Endothelial cell of umbilical vein (primary cell): Measurements from ENCODE around the gene AFDN. TPM values are rescaled to one million over a fixed set of nuclear protein-coding genes. Genes with fewer than 3 reads are reported as not detected.

Experiments
- BruUV-seq: library from RNA; stranded (reverse); fragments of 400-500 nt; replicated peaks from 2 replicates; lab custom pipeline; 2021; lab: Mats Ljungman, UMichigan
- CTCF ChIA-PET: fragments of 300-600, 350-600 bp; sonication (Branson Sonifier 250); formaldehyde crosslinking; loops from one replicate; lab custom pipeline; 2021; ENCODE audit warnings: antibody characterized with exemption, inconsistent platforms; lab: Charles Lee
- POLR2A ChIA-PET: fragments of 300-600, 350-600 bp; sonication (Branson Sonifier 250); formaldehyde crosslinking; loops from one replicate; lab custom pipeline; 2021; ENCODE audit warnings: antibody characterized with exemption, inconsistent platforms; lab: Charles Lee
- DNase-seq: peaks from one replicate; pipeline ENCODE4 v3.0.0-alpha.2; 2011; ENCODE audit warnings: low read depth, low spot score
- FAIRE-seq: peaks from 2 replicates; lab custom pipeline; 2011; peaks lifted over from hg19 to GRCh38; lab: Jason Lieb, UNC
- H2AFZ ChIP-seq: 2 replicates; pipeline ENCODE4 v1.6.0; 2012; ENCODE audit warnings: low read depth, low read length, control low read depth, inconsistent platforms
- H3K27ac ChIP-seq: 2 replicates; pipeline ENCODE4 v1.5.1; 2011; ENCODE audit warnings: low read depth, mild to moderate bottlenecking, control low read depth, low read length, moderate library complexity; ENCODE audit not compliant: insufficient read depth
- H3K27me3 ChIP-seq, 2 experiments: 2 replicates each; pipeline versions ENCODE4 v1.6.0 to v1.6.1; 2011; ENCODE audit warnings: low read length in 2 of 2, mixed read lengths in 1 of 2; ENCODE audit not compliant: control insufficient read depth in 2 of 2, insufficient read depth in 2 of 2
- H3K36me3 ChIP-seq, 2 experiments: 2 replicates in 1 of 2; 3 replicates in 1 of 2; pipeline ENCODE4 v1.5.1; 2011; ENCODE audit warnings: low read length in 2 of 2, mild to moderate bottlenecking in 1 of 2, moderate library complexity in 1 of 2; ENCODE audit not compliant: control insufficient read depth in 2 of 2, insufficient read depth in 2 of 2; ENCODE audit errors: extremely low read depth in 1 of 2
- H3K4me1 ChIP-seq: 3 replicates; pipeline ENCODE4 v1.5.1; 2011; ENCODE audit warnings: mild to moderate bottlenecking, low read length; ENCODE audit not compliant: control insufficient read depth, insufficient read depth; ENCODE audit errors: extremely low read depth
- H3K4me2 ChIP-seq: 2 replicates; pipeline ENCODE4 v1.6.1; 2011; ENCODE audit warnings: low read length, control low read depth, mixed read lengths; ENCODE audit not compliant: insufficient read depth
- H3K4me3 ChIP-seq, 3 experiments: fragments of 200-600 bp in 1 of 3; sonication (generic), shearing (Covaris generic) in 1 of 3; replicated peaks in 1 of 3; 2 replicates each; pipeline ENCODE4 v1.5.1; 2011 to 2016; ENCODE audit warnings: control low read depth in 3 of 3, low read length in 3 of 3, mild to moderate bottlenecking in 2 of 3, inconsistent platforms in 1 of 3, low read depth in 1 of 3, moderate library complexity in 1 of 3; ENCODE audit not compliant: insufficient read depth in 1 of 3
- H3K79me2 ChIP-seq: 2 replicates; pipeline ENCODE4 v1.6.0; 2012; ENCODE audit warnings: low read length, inconsistent platforms; ENCODE audit not compliant: control insufficient read depth, insufficient read depth
- H3K9ac ChIP-seq: replicated peaks from 2 replicates; pipeline ENCODE3; 2011; ENCODE audit warnings: low read length, control low read depth; ENCODE audit not compliant: insufficient read depth; ENCODE audit errors: extremely low read depth
- H3K9me1 ChIP-seq: replicated peaks from 3 replicates; pipeline ENCODE4 v1.6.0; 2011; ENCODE audit warnings: mild to moderate bottlenecking, low read length; ENCODE audit not compliant: control insufficient read depth, insufficient read depth; ENCODE audit errors: extremely low read depth
- H3K9me3 ChIP-seq: replicated peaks from 2 replicates; pipeline ENCODE4 v1.5.1; 2012; ENCODE audit warnings: low read length, inconsistent platforms; ENCODE audit not compliant: control insufficient read depth, insufficient read depth
- H4K20me1 ChIP-seq: replicated peaks from 2 replicates; pipeline ENCODE3; 2011; ENCODE audit warnings: mild to moderate bottlenecking, low read length; ENCODE audit not compliant: control insufficient read depth, insufficient read depth; ENCODE audit errors: extremely low read depth
- CTCF ChIP-seq, 2 donors: IDR thresholded peaks; 1 replicate in 1 of 2; 2 replicates in 1 of 2; pipeline ENCODE4 v1.5.1; 2011; ENCODE audit warnings: low read length in 2 of 2, mild to moderate bottlenecking in 2 of 2, moderate library complexity in 2 of 2, control low read depth in 1 of 2, inconsistent platforms in 1 of 2, low read depth in 1 of 2; ENCODE audit not compliant: insufficient read depth in 1 of 2; ENCODE audit errors: extremely low read depth in 1 of 2
- EZH2 ChIP-seq: IDR thresholded peaks from 2 replicates; pipeline ENCODE4 v1.6.1; 2012; ENCODE audit warnings: borderline replicate concordance, low read depth, mild to moderate bottlenecking, moderate library complexity, low read length, inconsistent platforms; ENCODE audit not compliant: severe bottlenecking
- FOS ChIP-seq: IDR thresholded peaks from 2 replicates; pipeline ENCODE4 v1.6.1; 2011; ENCODE audit warnings: mild to moderate bottlenecking, low read length, moderate library complexity, borderline replicate concordance; ENCODE audit not compliant: insufficient read depth
- GATA2 ChIP-seq: IDR thresholded peaks from 2 replicates; pipeline ENCODE4 v1.7.0; 2011; ENCODE audit warnings: low read depth, mild to moderate bottlenecking, moderate library complexity, mixed read lengths, low read length; ENCODE audit not compliant: insufficient read length, insufficient read depth
- JUN ChIP-seq: IDR thresholded peaks from 2 replicates; pipeline ENCODE4 v1.6.1; 2011; ENCODE audit warnings: borderline replicate concordance, low read depth; ENCODE audit not compliant: insufficient read length, insufficient read depth
- MAX ChIP-seq: IDR thresholded peaks from 2 replicates; pipeline ENCODE4 v1.6.1; 2011; ENCODE audit not compliant: insufficient read depth, insufficient read length
- MYC ChIP-seq: IDR thresholded peaks from one replicate; pipeline ENCODE4 v1.6.1; 2011; ENCODE audit warnings: mild to moderate bottlenecking, low read depth, low read length
- POLR2A ChIP-seq: IDR thresholded peaks from 2 replicates; pipeline ENCODE4 v1.6.1; 2012; ENCODE audit warnings: low read depth, mild to moderate bottlenecking, control low read depth, low read length
- POLR2AphosphoS5 ChIP-seq: IDR thresholded peaks from 2 replicates; pipeline ENCODE4 v1.6.1; 2012; ENCODE audit warnings: low read depth, mild to moderate bottlenecking, control low read depth, low read length, moderate library complexity; ENCODE audit not compliant: insufficient read depth
- dilution Hi-C: fragments of 300-500 bp; cut with MboI; formaldehyde crosslinking; loops from one replicate; pipeline ENCODE4 v1.15.0; 2019; ENCODE audit warnings: low sequenced_read_pairs; ENCODE audit not compliant: extremely low pct_ligation_motif_present
- intact Hi-C: fragments of 100-400 bp; cut with micrococcal nuclease; formaldehyde crosslinking; loops from one replicate; pipeline ENCODE4 v1.10.0; 2022
- polyA plus RNA-seq, 4 experiments: library from polyadenylated mRNA; depleted of rRNA in 3 of 4; stranded (reverse) in 3 of 4; unstranded in 1 of 4; fragments of >200 nt; gene quantifications; 2 replicates each; pipeline versions ENCODE4 v1.2.1 to v1.2.3, GENCODE V29; 2011 to 2012; ENCODE audit warnings: missing spikeins in 1 of 4
- total RNA-seq: library from RNA; stranded (reverse); gene quantifications from 2 replicates; pipeline ENCODE4 v1.2.3, GENCODE V29; 2021

Gene AFDN
- total and polyA plus RNA-seq, 2 donors (not counting 3 experiments of a cell fraction or from before 2014, with no cell fraction given) = 31.0 to 134 TPM

GRCh38 chr6:167941822-167942221 is 115.1 kb downstream of the AFDN start:
- no peak overlapping the region for H3K4me2 ChIP-seq
- peaks cover 9 to 13% of the 10 kb centered on the region in 2 experiments for H3K36me3 ChIP-seq
- no peaks in the 10 kb centered on the region for H4K20me1 ChIP-seq
- dilution Hi-C loops (no loop called here), intact Hi-C loops (no loop called here)
- H3K27ac ChIP-seq = no peak overlapping the region
- no peak overlapping the region for H3K9ac ChIP-seq
- no peak overlapping the region for H3K4me3 ChIP-seq
- no peak for FAIRE-seq
- no peaks in the 10 kb centered on the region for H3K79me2 ChIP-seq
- H3K9me1 ChIP-seq = no peaks in the 10 kb centered on the region
- DNase-seq = no peak
- CTCF ChIA-PET = no interaction called here
- H2AFZ ChIP-seq = no peak overlapping the region
- POLR2A ChIA-PET = no interaction called here
- no peaks in the 10 kb centered on the region for H3K27me3 ChIP-seq
- BruUV-seq = no TSS peak
- no peak for TF ChIP-seq MAX
- TF ChIP-seq POLR2A = no peak
- TF ChIP-seq JUN = no peak
- no peak for TF ChIP-seq POLR2AphosphoS5
- no peak for TF ChIP-seq MYC
- no peak for TF ChIP-seq CTCF (IDR thresholded peaks at IDR 0.05; ENCODE audit: extremely low read depth in 1 of 2, insufficient read depth in 1 of 2, low read depth in 1 of 2, low read length in 2 of 2)
- no peaks in the 10 kb centered on the region for H3K4me1 ChIP-seq
- H3K9me3 ChIP-seq = no peaks in the 10 kb centered on the region

- ChIA-PET POLR2A (no interaction called here), CTCF (interaction anchor here (0.9 kb wide), 1 partner anchor 11 kb away, joined by 3 read pairs; no protein-coding TSS in a partner anchor)
- H3K36me3 ChIP-seq = peaks cover 14 to 22% of the 10 kb centered on the region in 2 experiments
- H3K9me3 ChIP-seq = no peaks in the 10 kb centered on the region
- no peak overlapping the region for H2AFZ ChIP-seq
- H3K4me3 ChIP-seq = no peak overlapping the region
- FAIRE-seq (no peak), DNase-seq (no peak)
- intact Hi-C loops = no loop called here
- BruUV-seq = no TSS peak
- no peak overlapping the region for H3K4me2 ChIP-seq
- no peak overlapping the region for H3K27ac ChIP-seq
- H3K4me1 ChIP-seq = no peaks in the 10 kb centered on the region
- dilution Hi-C loops = no loop called here
- H4K20me1 ChIP-seq = no peaks in the 10 kb centered on the region
- H3K79me2 ChIP-seq = no peaks in the 10 kb centered on the region
- TF ChIP-seq POLR2AphosphoS5 = no peak
- no peak for TF ChIP-seq POLR2A
- no peak for TF ChIP-seq MAX
- TF ChIP-seq JUN = no peak
- no peak for TF ChIP-seq GATA2
- TF ChIP-seq EZH2 = no peak
- no peak for TF ChIP-seq FOS
- TF ChIP-seq CTCF (IDR thresholded peaks at IDR 0.05; ENCODE audit: extremely low read depth in 1 of 2, insufficient read depth in 1 of 2, low read depth in 1 of 2, low read length in 2 of 2) = no peak
- TF ChIP-seq MYC = no peak
- no peaks in the 10 kb centered on the region for H3K9me1 ChIP-seq
- H3K9ac ChIP-seq = no peak overlapping the region
- no peaks in the 10 kb centered on the region for H3K27me3 ChIP-seq
These were observed 117.4 kb downstream of the AFDN start for GRCh38 chr6:167944130-167944529.
